IMR-90 (cell line): Measurements from ENCODE around the gene MNAT1. TPM values are rescaled to one million over a fixed set of nuclear protein-coding genes. Genes with fewer than 3 reads are reported as not detected.

Source experiments
- ATAC-seq: fragments of 200-7000 bp; cut with Tn5 transposase; 2 replicates; pipeline ENCODE4 v1.9.1; 2020; ENCODE audit warnings: low read depth, mild to moderate bottlenecking, moderate library complexity
- BruUV-seq: library from RNA; stranded (reverse); fragments of 400-500 nt; replicated peaks from 2 replicates; lab custom pipeline; 2021; lab: Mats Ljungman, UMichigan
- CTCF ChIA-PET: fragments of 300-600 bp; formaldehyde crosslinking; extraction: SDS; loops from one replicate; lab custom pipeline; 2021; ENCODE audit warnings: antibody characterized with exemption; lab: Yijun Ruan, JAX
- POLR2A ChIA-PET: fragments of 300-600 bp; sonication (Branson Sonifier 250); formaldehyde crosslinking; loops from one replicate; lab custom pipeline; 2022; ENCODE audit warnings: antibody characterized with exemption; ENCODE audit not compliant: unreplicated experiment; lab: Charles Lee
- DNase-seq: peaks from one replicate; pipeline ENCODE4 v3.0.0; 2013
- H2AFZ ChIP-seq: replicated peaks from 2 replicates; pipeline ENCODE3; 2013; ENCODE audit warnings: low read length, mild to moderate bottlenecking; ENCODE audit not compliant: poor library complexity
- H2AK5ac ChIP-seq: 2 replicates; pipeline ENCODE4 v1.6.1; 2013; ENCODE audit warnings: low read depth, low read length, inconsistent platforms
- H2AK9ac ChIP-seq: replicated peaks from 2 replicates; pipeline ENCODE3; 2013; ENCODE audit warnings: mild to moderate bottlenecking, low read depth, low read length, moderate library complexity; ENCODE audit not compliant: poor library complexity
- H2BK120ac ChIP-seq: 2 replicates; pipeline ENCODE4 v1.6.1; 2013; ENCODE audit warnings: low read depth, low read length, inconsistent platforms
- H2BK15ac ChIP-seq: 3 replicates; pipeline ENCODE4 v1.6.1; 2013; ENCODE audit warnings: low read depth, low read length, inconsistent platforms
- H2BK20ac ChIP-seq: 2 replicates; pipeline ENCODE4 v1.6.1; 2013; ENCODE audit warnings: low read depth, mild to moderate bottlenecking, inconsistent platforms, low read length, moderate library complexity
- H2BK5ac ChIP-seq: 2 replicates; pipeline ENCODE4 v1.6.1; 2013; ENCODE audit warnings: mild to moderate bottlenecking, low read depth, low read length, inconsistent platforms; ENCODE audit not compliant: poor library complexity, severe bottlenecking
- H3K14ac ChIP-seq: replicated peaks from 2 replicates; pipeline ENCODE4 v1.6.1; 2013; ENCODE audit warnings: low read depth, low read length, inconsistent platforms
- H3K18ac ChIP-seq: 2 replicates; pipeline ENCODE4 v1.6.1; 2013; ENCODE audit warnings: low read depth, low read length, control low read depth
- H3K23ac ChIP-seq: 2 replicates; pipeline ENCODE4 v1.6.1; 2013; ENCODE audit warnings: low read depth, low read length, inconsistent platforms
- H3K27ac ChIP-seq: 2 replicates; pipeline ENCODE4 v1.5.1; 2013; ENCODE audit warnings: mild to moderate bottlenecking, control low read depth, low read length; ENCODE audit not compliant: insufficient read depth
- H3K27me3 ChIP-seq: 2 replicates; pipeline ENCODE4 v1.6.1; 2013; ENCODE audit warnings: low read length; ENCODE audit not compliant: control insufficient read depth, insufficient read depth
- H3K36me3 ChIP-seq: 2 replicates; pipeline ENCODE4 v1.6.1; 2013; ENCODE audit warnings: low read length, mixed read lengths; ENCODE audit not compliant: control insufficient read depth, insufficient read depth
- H3K4ac ChIP-seq: 2 replicates; pipeline ENCODE4 v1.6.1; 2013; ENCODE audit warnings: low read depth, low read length, inconsistent platforms
- H3K4me1 ChIP-seq: 2 replicates; pipeline ENCODE4 v1.6.1; 2013; ENCODE audit warnings: low read length, mixed read lengths; ENCODE audit not compliant: control insufficient read depth, insufficient read depth
- H3K4me2 ChIP-seq: 2 replicates; pipeline ENCODE4 v1.6.1; 2013; ENCODE audit warnings: low read depth, mild to moderate bottlenecking, control low read depth, low read length, moderate library complexity
- H3K4me3 ChIP-seq: 2 replicates; pipeline ENCODE4 v1.5.1; 2013; ENCODE audit warnings: low read depth, mild to moderate bottlenecking, control low read depth, low read length, moderate library complexity; ENCODE audit not compliant: insufficient read depth
- H3K56ac ChIP-seq: 2 replicates; pipeline ENCODE4 v1.6.1; 2013; ENCODE audit warnings: low read length, inconsistent platforms; ENCODE audit not compliant: insufficient read depth; ENCODE audit errors: extremely low read depth
- H3K79me1 ChIP-seq, 2 experiments: 2 replicates each; pipeline ENCODE4 v1.6.1; 2013; ENCODE audit warnings: low read length in 2 of 2, inconsistent platforms in 1 of 2, low read depth in 1 of 2
- H3K9ac ChIP-seq: 2 replicates; pipeline ENCODE4 v1.6.1; 2013; ENCODE audit warnings: low read depth, low read length, control low read depth
- H3K9me1 ChIP-seq: 2 replicates; pipeline ENCODE4 v1.6.1; 2013; ENCODE audit warnings: low read length, inconsistent platforms; ENCODE audit not compliant: insufficient read depth
- H3K9me3 ChIP-seq: 2 replicates; pipeline ENCODE4 v1.6.1; 2013; ENCODE audit warnings: low read length; ENCODE audit not compliant: control insufficient read depth, insufficient read depth
- H4K20me1 ChIP-seq: 2 replicates; pipeline ENCODE4 v1.6.1; 2013; ENCODE audit warnings: low read length, inconsistent platforms; ENCODE audit not compliant: insufficient read depth
- H4K5ac ChIP-seq: 2 replicates; pipeline ENCODE4 v1.6.1; 2013; ENCODE audit warnings: mild to moderate bottlenecking, low read depth, low read length, control low read depth
- H4K8ac ChIP-seq, 2 experiments: 2 replicates each; pipeline ENCODE4 v1.6.1; 2013; ENCODE audit warnings: low read depth in 2 of 2, low read length in 2 of 2, control low read depth in 1 of 2, inconsistent platforms in 1 of 2
- H4K91ac ChIP-seq: 2 replicates; pipeline ENCODE4 v1.6.1; 2013; ENCODE audit warnings: low read depth, low read length, inconsistent platforms; ENCODE audit not compliant: insufficient read depth
- BHLHE40 ChIP-seq: fragments of 150-350 bp; IDR thresholded peaks from 2 replicates; pipeline ENCODE4 v1.6.1; 2016; ENCODE audit warnings: mild to moderate bottlenecking, low read depth, low read length
- MAFK ChIP-seq: IDR thresholded peaks from 2 replicates; pipeline ENCODE4 v1.6.1; 2012; ENCODE audit warnings: low read depth, low read length, improper control_type of control experiment
- MAZ ChIP-seq: IDR thresholded peaks from 2 replicates; pipeline ENCODE4 v1.6.1; 2012; ENCODE audit warnings: low read depth, mild to moderate bottlenecking, low read length, improper control_type of control experiment, moderate library complexity, borderline replicate concordance
- NFE2L2 ChIP-seq: fragments of 150-350 bp; IDR thresholded peaks from 2 replicates; pipeline ENCODE4 v1.6.1; 2016; ENCODE audit warnings: low read depth, mild to moderate bottlenecking, low read length
- POLR2A ChIP-seq: IDR thresholded peaks from 2 replicates; pipeline ENCODE4 v1.6.1; 2012; ENCODE audit warnings: mild to moderate bottlenecking, low read depth, low read length
- RAD21 ChIP-seq: IDR thresholded peaks from 2 replicates; pipeline ENCODE4 v1.6.1; 2012; ENCODE audit warnings: low read length, improper control_type of control experiment
- RCOR1 ChIP-seq: IDR thresholded peaks from 2 replicates; pipeline ENCODE4 v1.6.1; 2012; ENCODE audit warnings: mild to moderate bottlenecking, low read length, improper control_type of control experiment; ENCODE audit not compliant: insufficient replicate concordance
- RFX5 ChIP-seq: IDR thresholded peaks from 2 replicates; pipeline ENCODE4 v1.8.0; 2012; ENCODE audit warnings: low read depth, mild to moderate bottlenecking, low read length, moderate library complexity
- SMC3 ChIP-seq: fragments of 150-350 bp; IDR thresholded peaks from 2 replicates; pipeline ENCODE4 v1.6.1; 2016; ENCODE audit warnings: low read depth, mild to moderate bottlenecking, antibody characterized with exemption, low read length, moderate library complexity
- WGBS, 2 experiments: methylation state at CpG; one replicate each; pipeline versions ENCODE4 v1.1.5 to v1.1.7; 2013; ENCODE audit warnings: missing lambda C conversion rate in 2 of 2; ENCODE audit not compliant: insufficient read length in 1 of 2; ENCODE audit errors: extremely low coverage in 2 of 2; 5-methylcytosine and 5-hydroxymethylcytosine counted together
- dilution Hi-C: fragments of 300-500 bp; cut with HindIII; formaldehyde crosslinking; loops from one replicate; pipeline ENCODE4 v1.14.3; 2018; ENCODE audit warnings: low sequenced_read_pairs; ENCODE audit not compliant: unreplicated experiment
- in situ Hi-C: fragments of 300-500 bp; cut with MboI; formaldehyde crosslinking; loops from 3 replicates; pipeline ENCODE4 v1.14.3; 2019; ENCODE audit warnings: low sequenced_read_pairs, inconsistent platforms, mixed read lengths
- intact Hi-C: fragments of 100-400 bp; cut with micrococcal nuclease; formaldehyde crosslinking; loops from 2 replicates; pipeline ENCODE4 v1.10.0; 2022
- polyA plus RNA-seq, 3 experiments: library from polyadenylated mRNA; depleted of rRNA; stranded (reverse); fragments of >200 nt; gene quantifications; 2 replicates each; pipeline ENCODE4 v1.2.3, GENCODE V29; 2012; ENCODE audit warnings: low replicate concordance in 1 of 3
- total RNA-seq: library from RNA; depleted of rRNA; stranded (reverse); fragments of >200 nt; gene quantifications from 2 replicates; pipeline ENCODE4 v1.2.3, GENCODE V29; 2012
- TF ChIP-seq, protein P1 (sequence below): conservative IDR thresholded peaks from 2 replicates; pipeline ENCODE4 v1.5.1; 2012; ENCODE audit warnings: mild to moderate bottlenecking, low read depth, low read length, improper control_type of control experiment
- TF ChIP-seq, protein P2 (sequence below): fragments of 150-350 bp; IDR thresholded peaks from 2 replicates; pipeline ENCODE4 v1.6.1; 2017; ENCODE audit warnings: mild to moderate bottlenecking, antibody characterized with exemption, low read length, low read depth

The MNAT1 gene
- total and polyA plus RNA-seq, 2 of the 4 experiments (the other 2 are of a cell fraction), result 48.2 to 53.0 TPM

- Histone ChIP-seq H3K36me3 (peaks cover 4% of the 10 kb centered on the region), H4K8ac (no peak overlapping the region), H2AK5ac (no peak overlapping the region), H3K18ac (no peak overlapping the region), H3K4me2 (no peak overlapping the region), H2BK20ac (no peak overlapping the region), H3K9me1 (no peaks in the 10 kb centered on the region), H3K56ac (no peak overlapping the region), H3K27me3 (no peaks in the 10 kb centered on the region), H3K4me1 (peaks cover 4% of the 10 kb centered on the region), H3K4me3 (no peak overlapping the region), H4K20me1 (no peaks in the 10 kb centered on the region), H2BK120ac (no peak overlapping the region), H3K9me3 (peaks cover 2% of the 10 kb centered on the region; the same call in 1 of the 2 replicates), H2BK5ac (no peak overlapping the region), H2BK15ac (no peak overlapping the region), H4K91ac (no peak overlapping the region), H3K4ac (no peak overlapping the region), H4K5ac (no peak overlapping the region), H3K23ac (no peak overlapping the region), H2AK9ac (no peak overlapping the region), H3K14ac (no peak overlapping the region), H3K9ac (no peak overlapping the region), H2AFZ (no peak overlapping the region), H3K79me1 (peaks cover 6 to 12% of the 10 kb centered on the region in 2 experiments; a peak in 2 of 4 replicates), H3K27ac (no peak overlapping the region)
- POLR2A ChIA-PET, result no interaction called here
- WGBS, 2 experiments, result no CpG with 5 or more reads among the region's 1 CpG
- CTCF ChIA-PET, result no interaction called here
- DNase-seq (no peak), ATAC-seq (no peak)
- dilution Hi-C loops, result no loop called here
- no TSS peak for BruUV-seq
- TF ChIP-seq BHLHE40 (no peak), RFX5 (no peak), MAFK (no peak), SMC3 (no peak), RCOR1 (no peak), RAD21 (no peak), NFE2L2 (no peak), MAZ (no peak), POLR2A (no peak)
- TF ChIP-seq, protein P1, sequence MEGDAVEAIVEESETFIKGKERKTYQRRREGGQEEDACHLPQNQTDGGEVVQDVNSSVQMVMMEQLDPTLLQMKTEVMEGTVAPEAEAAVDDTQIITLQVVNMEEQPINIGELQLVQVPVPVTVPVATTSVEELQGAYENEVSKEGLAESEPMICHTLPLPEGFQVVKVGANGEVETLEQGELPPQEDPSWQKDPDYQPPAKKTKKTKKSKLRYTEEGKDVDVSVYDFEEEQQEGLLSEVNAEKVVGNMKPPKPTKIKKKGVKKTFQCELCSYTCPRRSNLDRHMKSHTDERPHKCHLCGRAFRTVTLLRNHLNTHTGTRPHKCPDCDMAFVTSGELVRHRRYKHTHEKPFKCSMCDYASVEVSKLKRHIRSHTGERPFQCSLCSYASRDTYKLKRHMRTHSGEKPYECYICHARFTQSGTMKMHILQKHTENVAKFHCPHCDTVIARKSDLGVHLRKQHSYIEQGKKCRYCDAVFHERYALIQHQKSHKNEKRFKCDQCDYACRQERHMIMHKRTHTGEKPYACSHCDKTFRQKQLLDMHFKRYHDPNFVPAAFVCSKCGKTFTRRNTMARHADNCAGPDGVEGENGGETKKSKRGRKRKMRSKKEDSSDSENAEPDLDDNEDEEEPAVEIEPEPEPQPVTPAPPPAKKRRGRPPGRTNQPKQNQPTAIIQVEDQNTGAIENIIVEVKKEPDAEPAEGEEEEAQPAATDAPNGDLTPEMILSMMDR, result no peak
- TF ChIP-seq, protein P2, sequence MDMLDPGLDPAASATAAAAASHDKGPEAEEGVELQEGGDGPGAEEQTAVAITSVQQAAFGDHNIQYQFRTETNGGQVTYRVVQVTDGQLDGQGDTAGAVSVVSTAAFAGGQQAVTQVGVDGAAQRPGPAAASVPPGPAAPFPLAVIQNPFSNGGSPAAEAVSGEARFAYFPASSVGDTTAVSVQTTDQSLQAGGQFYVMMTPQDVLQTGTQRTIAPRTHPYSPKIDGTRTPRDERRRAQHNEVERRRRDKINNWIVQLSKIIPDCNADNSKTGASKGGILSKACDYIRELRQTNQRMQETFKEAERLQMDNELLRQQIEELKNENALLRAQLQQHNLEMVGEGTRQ, result no peak
- intact Hi-C loops, result no loop called here
- in situ Hi-C loops, result no loop called here
Observed at GRCh38 chr14:60882219-60882618, 147.7 kb downstream of the MNAT1 start.
